ENCODE results near the gene ZNF205. TPM values are rescaled to one million over a fixed set of nuclear protein-coding genes. Genes with fewer than 3 reads are reported as not detected.
A peak's percentile ranks its signal among the peaks of the same experiment; 100 is the strongest.

The ZNF205 gene
- total RNA-seq, 1 experiment from 2014 or later: 12.1 TPM

GRCh38 chr16:3115003-3115402, 2.6 kb downstream of the ZNF205 start:
- H3K27me3 Mint-ChIP-seq (ENCODE audit: insufficient read depth, unreplicated experiment): no peaks in the 10 kb centered on the region
- peaks cover 29% of the 10 kb centered on the region for H3K36me3 Mint-ChIP-seq (ENCODE audit: insufficient read depth, unreplicated experiment)
- BruUV-seq (replicated peaks): no TSS peak
- CTCF ChIA-PET: interaction anchor here (0.5 to 4.7 kb wide), 8 partner anchors 14 to 398 kb away, joined by 3 to 34 read pairs (median 4); no protein-coding TSS in a partner anchor
- DNase-seq (ENCODE audit: unreplicated experiment): no peak
- peaks cover 10% of the 10 kb centered on the region for H3K4me1 Mint-ChIP-seq (ENCODE audit: insufficient read depth, unreplicated experiment)
- POLR2A ChIA-PET: interaction anchor here (0.7 to 5.2 kb wide), 2 partner anchors 10 to 14 kb away, joined by 3 to 33 read pairs; no protein-coding TSS in a partner anchor
- peak overlapping the region; percentile 61 for H3K27ac Mint-ChIP-seq (ENCODE audit: low read depth, unreplicated experiment)
- peak overlapping the region; percentile 35 for H3K4me3 Mint-ChIP-seq (ENCODE audit: unreplicated experiment)
- intact Hi-C loops (cut with micrococcal nuclease): no loop called here
- H3K9me3 Mint-ChIP-seq (ENCODE audit: unreplicated experiment): no peaks in the 10 kb centered on the region
- no peak for TF ChIP-seq CTCF (IDR thresholded peaks at IDR 0.05; ENCODE audit: unreplicated experiment)

- intact Hi-C loops (cut with micrococcal nuclease): no loop called here
- Mint-ChIP-seq H3K4me1 (ENCODE audit: insufficient read depth, unreplicated experiment) (peaks cover 10% of the 10 kb centered on the region), H3K4me3 (ENCODE audit: unreplicated experiment) (no peak overlapping the region), H3K9me3 (ENCODE audit: unreplicated experiment) (no peaks in the 10 kb centered on the region), H3K27me3 (ENCODE audit: insufficient read depth, unreplicated experiment) (no peaks in the 10 kb centered on the region), H3K36me3 (ENCODE audit: insufficient read depth, unreplicated experiment) (peaks cover 34% of the 10 kb centered on the region), H3K27ac (ENCODE audit: low read depth, unreplicated experiment) (no peak overlapping the region)
- no peak for TF ChIP-seq CTCF (IDR thresholded peaks at IDR 0.05; ENCODE audit: unreplicated experiment)
- ChIA-PET POLR2A (interaction anchor here (5.2 kb wide), 1 partner anchor 13 kb away, joined by 33 read pairs; no protein-coding TSS in a partner anchor), CTCF (interaction anchor here (0.5 to 4.7 kb wide), 6 partner anchors 14 to 397 kb away, joined by 3 to 34 read pairs (median 4); no protein-coding TSS in a partner anchor)
- no peak for DNase-seq (ENCODE audit: unreplicated experiment)
- no TSS peak for BruUV-seq (replicated peaks)
Observed at GRCh38 chr16:3115561-3115960, 3.2 kb downstream of the ZNF205 start.

GRCh38 chr16:3118204-3118790, 5.9 kb downstream of the ZNF205 start:
- no TSS peak for BruUV-seq (replicated peaks)

More at GRCh38 chr16:3118204-3118790, 5.9 kb downstream of the ZNF205 start:
- Mint-ChIP-seq H3K9me3 (ENCODE audit: unreplicated experiment) (no peaks in the 10 kb centered on the region), H3K27ac (ENCODE audit: low read depth, unreplicated experiment) (peak overlapping the region; percentile 39), H3K4me1 (ENCODE audit: insufficient read depth, unreplicated experiment) (peaks cover 6% of the 10 kb centered on the region), H3K27me3 (ENCODE audit: insufficient read depth, unreplicated experiment) (no peaks in the 10 kb centered on the region), H3K36me3 (ENCODE audit: insufficient read depth, unreplicated experiment) (peaks cover 37% of the 10 kb centered on the region), H3K4me3 (ENCODE audit: unreplicated experiment) (no peak overlapping the region)
- no peak for DNase-seq (ENCODE audit: unreplicated experiment)
- TF ChIP-seq CTCF (IDR thresholded peaks at IDR 0.05; ENCODE audit: unreplicated experiment): no peak
- intact Hi-C loops (cut with micrococcal nuclease): no loop called here
- POLR2A ChIA-PET: interaction anchor here (1.2 kb wide), 1 partner anchor 12 kb away, joined by 3 read pairs; no protein-coding TSS in a partner anchor
- CTCF ChIA-PET: interaction anchor here (0.6 to 1.8 kb wide), 4 partner anchors 12 to 114 kb away, joined by 3 to 6 read pairs (median 4); partner anchors contain the start of gene ZNF213

All from MCF 10A (cell line).